ENCODE results near the gene CLECL1. TPM values are rescaled to one million over a fixed set of nuclear protein-coding genes. Genes with fewer than 3 reads are reported as not detected.

CLECL1 gene
- total RNA-seq, 4 donors from 2014 or later, result not detected

- no peak for DNase-seq
- no peak for TF ChIP-seq POLR2A (IDR thresholded peaks at IDR 0.05)
- TF ChIP-seq, protein P1, sequence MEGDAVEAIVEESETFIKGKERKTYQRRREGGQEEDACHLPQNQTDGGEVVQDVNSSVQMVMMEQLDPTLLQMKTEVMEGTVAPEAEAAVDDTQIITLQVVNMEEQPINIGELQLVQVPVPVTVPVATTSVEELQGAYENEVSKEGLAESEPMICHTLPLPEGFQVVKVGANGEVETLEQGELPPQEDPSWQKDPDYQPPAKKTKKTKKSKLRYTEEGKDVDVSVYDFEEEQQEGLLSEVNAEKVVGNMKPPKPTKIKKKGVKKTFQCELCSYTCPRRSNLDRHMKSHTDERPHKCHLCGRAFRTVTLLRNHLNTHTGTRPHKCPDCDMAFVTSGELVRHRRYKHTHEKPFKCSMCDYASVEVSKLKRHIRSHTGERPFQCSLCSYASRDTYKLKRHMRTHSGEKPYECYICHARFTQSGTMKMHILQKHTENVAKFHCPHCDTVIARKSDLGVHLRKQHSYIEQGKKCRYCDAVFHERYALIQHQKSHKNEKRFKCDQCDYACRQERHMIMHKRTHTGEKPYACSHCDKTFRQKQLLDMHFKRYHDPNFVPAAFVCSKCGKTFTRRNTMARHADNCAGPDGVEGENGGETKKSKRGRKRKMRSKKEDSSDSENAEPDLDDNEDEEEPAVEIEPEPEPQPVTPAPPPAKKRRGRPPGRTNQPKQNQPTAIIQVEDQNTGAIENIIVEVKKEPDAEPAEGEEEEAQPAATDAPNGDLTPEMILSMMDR (IDR thresholded peaks at IDR 0.05 in 4 of 5, conservative IDR thresholded peaks at IDR 0.05 in 1 of 5), result no peak
- H3K27me3 ChIP-seq, result no peaks in the 10 kb centered on the region
- peaks cover 0 to 5% of the 10 kb centered on the region in 2 donors for H3K4me1 ChIP-seq
- in situ Hi-C loops (cut with MboI; ENCODE audit: low sequenced_read_pairs in 4 of 4) (no loop called here), intact Hi-C loops (cut with DNase I; ENCODE audit: low total_unique reads) (no loop called here)
- H3K36me3 ChIP-seq, result no peaks in the 10 kb centered on the region
- no peak for ATAC-seq
- no peaks in the 10 kb centered on the region for H3K9me3 ChIP-seq
- H3K4me3 ChIP-seq, result no peak overlapping the region
- no peak overlapping the region for H3K27ac ChIP-seq
These were observed 21.4 kb upstream of the CLECL1 start for GRCh38 chr12:9754099-9754927.

- TF ChIP-seq, protein P1 (IDR thresholded peaks at IDR 0.05 in 4 of 5, conservative IDR thresholded peaks at IDR 0.05 in 1 of 5), result no peak
- TF ChIP-seq POLR2A (IDR thresholded peaks at IDR 0.05), result no peak
- DNase-seq, result no peak
- H3K4me3 ChIP-seq, result no peak overlapping the region
- H3K27me3 ChIP-seq, result no peaks in the 10 kb centered on the region
- in situ Hi-C loops (cut with MboI; ENCODE audit: low sequenced_read_pairs in 4 of 4), result no loop called here
- no peaks in the 10 kb centered on the region for H3K36me3 ChIP-seq
- no peaks in the 10 kb centered on the region for H3K9me3 ChIP-seq
- no peak overlapping the region for H3K27ac ChIP-seq
- ATAC-seq, result no peak
- H3K4me1 ChIP-seq, result peaks cover 0 to 5% of the 10 kb centered on the region in 2 donors
- intact Hi-C loops (cut with DNase I; ENCODE audit: low total_unique reads), result no loop called here
These were observed 20.6 kb upstream of the CLECL1 start for GRCh38 chr12:9753498-9753897.

- no peak for ATAC-seq
- Histone ChIP-seq H3K4me3 (no peak overlapping the region), H3K9me3 (no peaks in the 10 kb centered on the region), H3K4me1 (peaks cover 0 to 5% of the 10 kb centered on the region in 2 donors), H3K27me3 (no peaks in the 10 kb centered on the region), H3K27ac (no peak overlapping the region), H3K36me3 (no peaks in the 10 kb centered on the region)
- intact Hi-C loops (cut with DNase I; ENCODE audit: low total_unique reads), result no loop called here
- in situ Hi-C loops (cut with MboI; ENCODE audit: low sequenced_read_pairs in 4 of 4), result no loop called here
- DNase-seq, result no peak
- TF ChIP-seq, protein P1 (IDR thresholded peaks at IDR 0.05 in 4 of 5, conservative IDR thresholded peaks at IDR 0.05 in 1 of 5), result no peak
- no peak for TF ChIP-seq POLR2A (IDR thresholded peaks at IDR 0.05)
These were observed 20.2 kb upstream of the CLECL1 start for GRCh38 chr12:9753073-9753472.

DNA sequence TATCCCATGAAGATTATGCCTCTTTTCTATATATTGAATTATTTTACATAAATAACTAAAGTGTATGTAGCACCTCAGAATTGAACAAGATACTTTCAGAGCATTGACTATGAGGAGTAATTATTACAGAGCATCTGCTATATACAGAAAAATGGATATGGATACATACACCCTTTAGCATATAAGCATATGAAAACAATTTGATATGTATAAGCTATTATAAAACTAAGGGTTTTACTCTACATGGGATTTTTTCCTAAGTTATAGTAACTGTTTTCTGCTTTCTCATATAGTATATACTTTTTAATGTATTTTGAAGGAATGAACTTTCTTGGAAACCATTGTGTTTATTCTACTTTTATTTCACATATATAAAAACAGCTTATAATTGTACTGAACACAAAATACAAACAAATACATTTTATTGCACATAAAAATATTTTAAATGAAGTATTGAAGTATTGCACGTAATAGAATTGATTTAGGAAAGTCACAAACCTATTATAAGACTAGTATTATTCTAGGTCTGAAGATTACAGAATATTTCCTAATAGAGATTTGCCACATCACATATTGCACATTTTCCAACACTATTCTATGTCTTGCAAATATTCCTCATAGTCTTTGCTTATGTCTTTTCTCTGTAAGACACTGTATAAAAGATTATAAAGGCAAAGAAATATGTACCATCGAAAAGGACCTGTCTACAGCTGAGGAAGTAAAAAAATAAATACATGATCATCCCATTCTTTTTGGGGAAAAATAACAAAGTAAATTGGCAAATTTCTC lies 19.4 kb upstream of the CLECL1 start:
- Histone ChIP-seq H3K4me3 (no peak overlapping the region), H3K36me3 (no peaks in the 10 kb centered on the region), H3K27ac (no peak overlapping the region), H3K4me1 (peaks cover 0 to 5% of the 10 kb centered on the region in 2 donors), H3K27me3 (no peaks in the 10 kb centered on the region), H3K9me3 (no peaks in the 10 kb centered on the region)
- DNase-seq (no peak), ATAC-seq (no peak)
- TF ChIP-seq POLR2A (IDR thresholded peaks at IDR 0.05), result no peak
- TF ChIP-seq, protein P1 (IDR thresholded peaks at IDR 0.05 in 4 of 5, conservative IDR thresholded peaks at IDR 0.05 in 1 of 5), result no peak
- intact Hi-C loops (cut with DNase I; ENCODE audit: low total_unique reads), result no loop called here
- in situ Hi-C loops (cut with MboI; ENCODE audit: low sequenced_read_pairs in 4 of 4), result no loop called here
